ENCODE data around the gene GABRB1.

GRCh38 chr4:47251348-47252135 lies 220.2 kb downstream of the GABRB1 start:
- TF ChIP-seq EZH2 (IDR thresholded peaks at IDR 0.05; ENCODE audit: insufficient read depth, poor library complexity, severe bottlenecking) (no peak), EZH2phosphoT487 (IDR thresholded peaks at IDR 0.05; ENCODE audit: insufficient read depth, low read depth) (no peak)
